Muscle of leg (tissue), 11 donors: Measurements from ENCODE around the gene CPA4. TPM values are rescaled to one million over a fixed set of nuclear protein-coding genes. Genes with fewer than 3 reads are reported as not detected.
A peak's percentile ranks its signal among the peaks of the same experiment; 100 is the strongest.

ENCODE experiments used
- DNase-seq: peaks from one replicate; pipeline ENCODE4 v3.0.0; 2013
- H3K27ac ChIP-seq: one replicate; pipeline ENCODE4 v1.5.1; 2013; ENCODE audit warnings: mild to moderate bottlenecking, low read length, control low read depth
- H3K27me3 ChIP-seq: one replicate; pipeline ENCODE4 v1.6.1; 2013; ENCODE audit warnings: low read length; ENCODE audit not compliant: control insufficient read depth, insufficient read depth
- H3K36me3 ChIP-seq: one replicate; pipeline ENCODE4 v1.6.1; 2013; ENCODE audit warnings: low read length; ENCODE audit not compliant: control insufficient read depth, insufficient read depth
- H3K4me1 ChIP-seq: one replicate; pipeline ENCODE4 v1.6.1; 2013; ENCODE audit warnings: low read length; ENCODE audit not compliant: control insufficient read depth, insufficient read depth
- H3K4me3 ChIP-seq: one replicate; pipeline ENCODE4 v1.5.1; 2013; ENCODE audit warnings: low read length, control low read depth
- H3K9me3 ChIP-seq: replicated peaks from 2 replicates; pipeline ENCODE4 v1.6.1; 2013; ENCODE audit warnings: low read depth, low read length; ENCODE audit not compliant: control insufficient read depth
- WGBS: methylation state at CpG from one replicate; pipeline ENCODE4 v1.1.5; 2013; ENCODE audit warnings: missing lambda C conversion rate; ENCODE audit not compliant: insufficient coverage; 5-methylcytosine and 5-hydroxymethylcytosine counted together
- polyA plus RNA-seq, 8 donors: library from polyadenylated mRNA; unstranded; fragments of 120-200 nt; gene quantifications; one replicate each; pipeline versions ENCODE4 v1.2.1 to v1.2.3, GENCODE V29; 2013; ENCODE audit warnings: inconsistent platforms in 1 of 8, low replicate concordance in 1 of 8; ENCODE audit not compliant: insufficient read length in 8 of 8, insufficient read depth in 1 of 8
- total RNA-seq: library from RNA; stranded (reverse); fragments of 120-200 nt; gene quantifications from one replicate; pipeline ENCODE4 v1.2.4, GENCODE V29; 2013

Gene CPA4
- total and polyA plus RNA-seq, 9 donors = 0.87 to 3.1 (median 1.3) TPM

DNA sequence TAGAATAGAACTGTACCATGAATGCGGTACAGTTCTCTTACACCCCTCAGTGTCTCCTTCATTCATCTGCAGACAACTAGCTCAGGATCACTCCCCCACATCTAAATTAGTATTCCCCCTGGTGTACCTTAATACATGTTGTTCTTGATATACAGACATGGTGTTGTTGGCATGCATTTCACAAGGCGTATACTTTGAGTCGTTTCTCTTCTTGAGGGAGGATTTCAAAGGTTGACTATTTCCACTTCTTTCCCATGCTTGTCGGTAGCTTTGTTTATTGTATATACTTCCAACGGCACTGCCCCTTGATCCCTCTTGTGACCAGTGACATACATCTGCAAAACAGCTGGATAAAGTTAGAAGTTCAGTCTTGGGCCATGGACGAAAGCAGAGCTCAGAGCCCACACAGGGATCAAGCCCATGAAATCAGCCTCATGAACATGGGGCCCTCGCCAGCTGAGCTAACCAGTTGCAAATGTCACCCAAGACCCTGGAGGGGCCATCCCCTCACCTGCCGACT lies 8.6 kb downstream of the CPA4 start:
- Histone ChIP-seq H3K36me3 (no peaks in the 10 kb centered on the region), H3K27ac (no peak overlapping the region), H3K9me3 (no peaks in the 10 kb centered on the region), H3K4me1 (peaks cover 39% of the 10 kb centered on the region), H3K27me3 (no peaks in the 10 kb centered on the region), H3K4me3 (no peak overlapping the region)
- no peak for DNase-seq
- WGBS = 41% methylated on average over 3 of the region's 8 CpGs

DNA sequence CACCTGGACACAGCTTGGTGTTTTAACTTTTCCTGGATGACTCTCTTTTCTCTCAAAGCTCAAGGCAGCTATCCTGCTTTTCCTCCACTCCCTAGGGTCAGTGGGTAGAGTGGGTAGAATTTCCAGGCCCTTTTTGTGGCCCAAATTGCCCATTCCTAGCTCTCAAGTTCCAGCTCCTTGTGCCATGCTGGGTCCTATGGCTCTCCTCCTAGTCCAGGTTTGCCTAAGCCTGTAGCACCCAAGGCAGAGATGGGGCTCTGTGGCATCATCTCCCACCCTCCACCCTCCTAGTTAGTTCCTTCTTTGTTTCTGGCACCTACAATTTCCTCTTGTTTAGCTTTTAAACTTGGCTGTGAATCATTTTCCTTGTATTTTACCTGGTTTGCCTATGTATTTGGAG lies 9.7 kb downstream of the CPA4 start:
- Histone ChIP-seq H3K9me3 (no peaks in the 10 kb centered on the region), H3K27me3 (no peaks in the 10 kb centered on the region), H3K4me3 (no peak overlapping the region), H3K27ac (no peak overlapping the region), H3K4me1 (peaks cover 31% of the 10 kb centered on the region), H3K36me3 (no peaks in the 10 kb centered on the region)
- no peak for DNase-seq

DNA sequence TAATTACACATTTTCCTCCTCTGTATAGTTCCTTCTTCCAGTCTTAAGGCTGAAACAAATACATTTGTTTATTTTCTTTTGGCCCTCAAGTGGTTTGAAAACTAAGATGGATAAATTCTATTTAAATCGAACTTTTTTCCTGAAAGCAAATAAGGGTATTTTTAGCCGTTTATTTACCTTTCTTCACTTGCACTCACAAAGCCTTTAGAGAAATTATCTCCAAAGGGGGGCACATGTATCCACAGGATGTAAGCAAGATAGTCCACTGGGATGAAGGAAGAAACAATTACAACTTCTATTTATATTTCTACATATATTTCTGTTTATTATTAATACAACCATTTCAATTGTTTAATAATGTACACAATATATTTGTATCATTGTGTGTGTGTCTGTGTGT lies 10.2 kb downstream of the CPA4 start:
- no peaks in the 10 kb centered on the region for H3K27me3 ChIP-seq
- no peak overlapping the region for H3K4me3 ChIP-seq
- no peak for DNase-seq
- whole genome bisulfite sequencing = no CpG with 5 or more reads among the region's 2 CpGs
- no peaks in the 10 kb centered on the region for H3K9me3 ChIP-seq
- H3K27ac ChIP-seq = no peak overlapping the region
- peaks cover 27% of the 10 kb centered on the region for H3K4me1 ChIP-seq
- H3K36me3 ChIP-seq = no peaks in the 10 kb centered on the region

DNA sequence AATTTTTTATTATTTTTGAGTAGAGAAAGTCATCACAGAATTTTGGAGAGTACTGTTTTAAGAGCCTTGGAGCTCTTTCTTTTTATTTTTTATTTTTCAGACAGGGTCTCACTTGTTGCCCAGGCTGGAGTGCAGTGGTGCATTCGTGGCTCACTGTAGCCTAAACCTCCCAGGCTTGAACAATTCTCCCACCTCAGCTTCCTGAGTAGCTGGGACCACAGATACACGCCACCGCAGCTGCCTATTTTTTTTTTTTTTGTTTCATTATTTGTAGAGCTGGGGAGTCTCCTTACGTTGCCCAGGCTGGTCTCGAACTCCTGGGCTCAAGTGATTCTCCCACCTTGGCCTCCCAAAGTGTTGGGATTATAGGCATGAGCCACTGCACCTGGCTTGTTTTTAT lies 10.6 kb downstream of the CPA4 start:
- H3K27ac ChIP-seq = no peak overlapping the region
- no peak for DNase-seq
- H3K4me1 ChIP-seq = peaks cover 27% of the 10 kb centered on the region
- H3K36me3 ChIP-seq = no peaks in the 10 kb centered on the region
- no peaks in the 10 kb centered on the region for H3K27me3 ChIP-seq
- WGBS = no CpG with 5 or more reads among the region's 5 CpGs
- no peaks in the 10 kb centered on the region for H3K9me3 ChIP-seq
- H3K4me3 ChIP-seq = no peak overlapping the region

DNA sequence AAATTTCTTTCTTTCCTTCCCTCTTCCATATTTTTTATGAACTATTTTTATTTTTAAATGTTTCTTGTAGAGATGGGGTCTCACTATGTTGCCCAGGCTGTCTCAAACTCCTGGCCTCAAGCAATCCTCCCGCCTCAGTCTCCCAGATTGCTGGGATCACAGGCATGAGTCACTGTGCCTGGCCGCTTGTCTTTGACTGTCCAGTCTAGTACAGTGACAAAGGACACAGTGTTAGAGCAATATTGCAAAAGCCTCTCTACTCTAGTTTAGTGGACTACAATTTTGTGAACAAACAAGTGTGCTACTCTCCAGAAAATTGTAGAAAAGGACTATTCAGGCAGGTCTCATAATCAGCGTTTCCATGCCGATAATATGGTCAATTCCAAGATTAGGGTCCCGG lies 11.0 kb downstream of the CPA4 start:
- Histone ChIP-seq H3K4me1 (peaks cover 25% of the 10 kb centered on the region), H3K27me3 (no peaks in the 10 kb centered on the region), H3K4me3 (no peak overlapping the region), H3K9me3 (no peaks in the 10 kb centered on the region), H3K36me3 (no peaks in the 10 kb centered on the region), H3K27ac (no peak overlapping the region)
- WGBS = 94% methylated on average over 4 of the region's 5 CpGs
- no peak for DNase-seq

DNA sequence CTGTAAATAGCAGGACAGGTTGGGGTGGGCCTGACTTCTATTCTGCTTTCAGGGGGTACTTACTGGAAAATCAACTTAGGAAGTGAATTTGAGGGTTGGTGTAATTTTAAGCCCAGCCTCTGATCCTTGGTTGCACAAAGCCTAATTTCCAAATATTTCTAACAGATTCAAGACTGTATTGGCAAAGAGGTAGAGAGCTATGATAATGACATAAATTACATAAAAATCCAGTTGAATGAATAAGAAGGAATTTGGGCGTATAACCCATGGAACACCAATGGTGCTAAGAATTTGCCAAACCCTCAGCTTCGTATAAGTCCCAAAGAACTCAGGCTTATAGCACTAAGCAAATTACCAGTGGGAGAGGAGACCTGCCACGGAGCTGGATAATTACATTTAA lies 11.9 kb downstream of the CPA4 start:
- Histone ChIP-seq H3K27ac (peak overlapping the region; percentile 36), H3K27me3 (no peaks in the 10 kb centered on the region), H3K9me3 (no peaks in the 10 kb centered on the region), H3K4me3 (no peak overlapping the region), H3K36me3 (no peaks in the 10 kb centered on the region), H3K4me1 (peaks cover 19% of the 10 kb centered on the region)
- WGBS = no CpG with 5 or more reads among the region's 3 CpGs
- DNase-seq = no peak

DNA sequence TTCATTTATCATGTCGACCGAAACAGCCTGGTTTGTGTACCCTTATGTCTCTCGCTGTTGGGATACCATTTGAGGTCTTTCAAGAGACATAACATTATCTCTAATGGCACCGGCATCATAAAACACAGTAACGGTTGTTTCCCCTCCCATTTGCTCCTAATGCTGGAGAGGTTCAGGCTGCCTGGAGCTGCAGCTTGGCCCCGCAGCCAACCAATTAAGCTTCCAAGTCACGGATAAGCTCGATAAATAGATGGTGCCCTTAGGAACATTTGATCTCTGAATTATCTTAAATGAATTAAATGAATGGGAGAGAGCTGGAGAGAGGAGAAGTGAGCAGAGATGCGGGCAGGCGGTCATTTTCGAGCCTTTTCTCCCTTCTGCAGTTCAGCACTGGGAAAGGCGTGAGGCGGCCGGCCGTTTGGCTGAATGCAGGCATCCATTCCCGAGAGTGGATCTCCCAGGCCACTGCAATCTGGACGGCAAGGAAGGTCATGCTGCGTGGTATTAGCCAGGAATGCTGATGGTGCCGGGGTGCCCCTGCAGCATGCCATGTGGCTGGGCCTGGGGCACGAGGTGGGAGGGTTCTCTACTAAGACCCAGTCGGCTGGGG lies 12.6 kb downstream of the CPA4 start:
- Histone ChIP-seq H3K4me3 (no peak overlapping the region), H3K27ac (peak overlapping the region; percentile 36), H3K4me1 (peaks cover 19% of the 10 kb centered on the region), H3K36me3 (no peaks in the 10 kb centered on the region), H3K27me3 (no peaks in the 10 kb centered on the region), H3K9me3 (no peaks in the 10 kb centered on the region)
- 58% methylated on average over 11 of the region's 21 CpGs for WGBS
- no peak for DNase-seq

DNA sequence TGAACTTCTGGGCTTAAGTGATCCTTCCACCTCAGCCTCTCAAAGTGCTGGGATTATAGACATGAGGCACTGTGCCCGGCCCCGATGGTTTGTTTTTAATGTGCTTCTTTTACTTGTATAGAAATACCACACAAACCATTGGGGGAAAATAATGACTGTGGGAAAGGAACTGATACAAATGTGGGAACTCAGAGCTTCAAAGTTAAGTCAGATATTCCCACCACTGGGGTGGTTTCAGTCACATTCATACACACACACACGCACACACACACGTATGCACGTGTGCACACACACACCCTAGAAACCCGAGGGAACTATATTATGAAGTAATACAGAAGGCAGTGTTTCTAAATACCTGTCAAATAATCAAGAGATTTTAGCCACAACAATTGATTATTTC lies 17.0 kb downstream of the CPA4 start:
- no peak overlapping the region for H3K27ac ChIP-seq
- no peaks in the 10 kb centered on the region for H3K27me3 ChIP-seq
- H3K4me1 ChIP-seq = peaks cover 11% of the 10 kb centered on the region
- no peaks in the 10 kb centered on the region for H3K9me3 ChIP-seq
- no peak overlapping the region for H3K4me3 ChIP-seq
- no CpG with 5 or more reads among the region's 6 CpGs for WGBS
- DNase-seq = no peak
- H3K36me3 ChIP-seq = no peaks in the 10 kb centered on the region

DNA sequence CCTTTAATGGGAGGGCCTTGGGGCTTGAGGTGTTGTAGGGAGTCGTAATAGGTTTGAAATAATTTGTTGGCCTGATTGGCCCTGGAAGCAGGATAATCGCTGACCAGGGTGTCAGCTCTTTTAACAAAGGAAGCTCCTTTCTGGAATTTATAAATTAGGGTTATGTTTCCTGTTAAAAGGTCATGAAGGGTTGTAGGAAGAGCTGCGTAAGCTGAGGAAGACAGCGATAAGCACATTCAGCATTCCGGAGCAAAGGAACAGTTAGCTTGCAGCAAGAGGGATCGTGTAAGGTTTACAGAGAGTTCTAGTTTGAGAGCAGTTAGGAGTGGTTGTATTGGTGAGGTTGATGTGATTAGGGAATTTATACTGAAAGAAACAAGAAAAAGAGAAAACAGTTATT lies 21.3 kb downstream of the CPA4 start:
- 64% methylated on average over 6 of the region's 6 CpGs for WGBS
- Histone ChIP-seq H3K4me3 (no peak overlapping the region), H3K4me1 (peaks cover 6% of the 10 kb centered on the region), H3K27ac (no peak overlapping the region), H3K27me3 (no peaks in the 10 kb centered on the region), H3K9me3 (no peaks in the 10 kb centered on the region), H3K36me3 (no peaks in the 10 kb centered on the region)
- no peak for DNase-seq

DNA sequence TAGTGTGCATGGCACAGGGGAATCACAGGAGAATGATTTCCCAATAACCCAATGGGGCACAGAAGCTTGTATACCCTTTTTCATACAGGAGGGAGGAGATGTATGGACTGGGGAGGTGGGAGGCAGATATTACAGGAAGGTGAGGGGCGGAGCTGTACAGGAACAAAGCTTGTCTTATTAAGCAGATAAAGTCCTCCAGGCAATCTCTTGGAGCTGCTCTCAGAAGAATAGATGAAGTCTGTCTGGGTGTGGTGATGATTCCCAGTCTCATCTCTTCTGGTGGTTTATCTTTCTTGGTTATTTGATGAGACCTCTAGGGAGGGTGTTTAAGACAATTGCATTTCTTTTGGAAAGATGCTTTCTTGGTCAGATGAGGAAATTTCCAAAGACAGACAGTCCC lies 26.6 kb downstream of the CPA4 start:
- H3K27me3 ChIP-seq = no peaks in the 10 kb centered on the region
- no peak overlapping the region for H3K4me3 ChIP-seq
- WGBS = 100% methylated on average over 1 of the region's 1 CpG
- DNase-seq = no peak
- H3K36me3 ChIP-seq = no peaks in the 10 kb centered on the region
- no peaks in the 10 kb centered on the region for H3K9me3 ChIP-seq
- H3K4me1 ChIP-seq = peaks cover 8% of the 10 kb centered on the region
- H3K27ac ChIP-seq = no peak overlapping the region
